Neural progenitor cell (in vitro differentiated cells): ENCODE data around the gene TTR.

Experiments
- CTCF ChIP-seq: fragments of 200-600 bp; sonication (generic); IDR thresholded peaks from 2 replicates; pipeline ENCODE4 v1.5.1; 2017; ENCODE audit warnings: antibody characterized with exemption, mild to moderate bottlenecking
- EZH2phosphoT487 ChIP-seq: fragments of 200-600 bp; sonication (generic); IDR thresholded peaks from 2 replicates; pipeline ENCODE4 v1.6.1; 2017; ENCODE audit warnings: antibody characterized with exemption

- TF ChIP-seq CTCF (no peak), EZH2phosphoT487 (no peak)
These were observed 53.7 kb downstream of the TTR start for GRCh38 chr18:31645411-31645810.
